GM21423 (cell line): ENCODE data around the gene STAT2.

Experiments used
- ATAC-seq: cut with Tn5 transposase; IDR thresholded peaks from one replicate; pipeline ENCODE4 v1.9.1; 2021; ENCODE audit warnings: mild to moderate bottlenecking, moderate library complexity; ENCODE audit not compliant: unreplicated experiment

The STAT2 gene

GRCh38 chr12:56298828-56299227, 61.1 kb downstream of the STAT2 start:
- ATAC-seq = no peak

GRCh38 chr12:56297400-56297799, 62.5 kb downstream of the STAT2 start:
- no peak for ATAC-seq

GRCh38 chr12:56296295-56296694, 63.6 kb downstream of the STAT2 start:
- no peak for ATAC-seq

DNA sequence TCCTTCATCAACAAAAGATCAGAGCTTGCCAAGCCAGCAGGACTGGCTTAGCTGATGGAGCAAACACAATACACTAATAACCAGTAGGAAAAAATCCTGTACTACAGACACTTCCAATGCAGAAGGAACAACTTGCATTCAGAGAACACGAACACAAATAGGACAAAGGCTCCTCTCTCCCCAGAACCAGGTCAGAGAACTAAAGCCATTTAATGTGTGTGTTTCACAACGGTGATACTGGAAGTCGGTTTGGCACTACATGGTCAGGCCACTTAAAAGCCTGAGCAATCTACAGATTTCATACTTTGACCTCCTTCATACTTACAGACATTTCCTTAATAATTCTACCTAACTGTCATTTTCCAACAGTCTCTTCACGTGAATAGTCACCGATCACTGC, 66.1 kb downstream of the STAT2 start:
- no peak for ATAC-seq
